Activated naive CD4-positive, alpha-beta T cell treated with anti-CD3 and anti-CD28 coated beads for 36 hours (primary cell): ENCODE results near the gene FAM78A. TPM values are rescaled to one million over a fixed set of nuclear protein-coding genes. Genes with fewer than 3 reads are reported as not detected.

Experiments
- CTCF ChIA-PET: fragments of 350-600 bp; sonication (Branson Sonifier 250); formaldehyde crosslinking; loops from one replicate; lab custom pipeline; 2021; ENCODE audit warnings: antibody characterized with exemption; lab: Charles Lee
- DNase-seq: peaks from one replicate; pipeline ENCODE4 v3.0.0-alpha.2; 2020
- H3K27ac Mint-ChIP-seq: one replicate; pipeline ENCODE4 v1.8.0; 2021; ENCODE audit warnings: mild to moderate bottlenecking, mixed read lengths
- H3K27me3 Mint-ChIP-seq: one replicate; pipeline ENCODE4 v1.8.0; 2021; ENCODE audit warnings: low read depth, mixed read lengths
- H3K36me3 Mint-ChIP-seq: one replicate; pipeline ENCODE4 v1.8.0; 2021; ENCODE audit warnings: low read depth, mixed read lengths
- H3K4me1 Mint-ChIP-seq: one replicate; pipeline ENCODE4 v1.8.0; 2021; ENCODE audit warnings: low read depth, mixed read lengths
- H3K4me3 Mint-ChIP-seq: one replicate; pipeline ENCODE4 v1.8.0; 2021; ENCODE audit warnings: mild to moderate bottlenecking, moderate library complexity, mixed read lengths
- H3K9me3 Mint-ChIP-seq: one replicate; pipeline ENCODE4 v1.8.0; 2021; ENCODE audit warnings: mixed read lengths
- intact Hi-C: fragments of 100-400 bp; cut with micrococcal nuclease; formaldehyde crosslinking; loops from one replicate; pipeline ENCODE4 v1.15.1; 2023
- total RNA-seq, 2 experiments: library from RNA; stranded (reverse); gene quantifications; one replicate each; pipeline ENCODE4 v1.2.3, GENCODE V29; 2021

Gene FAM78A
- total RNA-seq, 2 experiments from 2014 or later, result 24.1 to 24.7 TPM

- no peak for DNase-seq
- H3K27ac Mint-ChIP-seq, result no peak overlapping the region
- H3K4me3 Mint-ChIP-seq, result no peak overlapping the region
- CTCF ChIA-PET, result interaction anchor here (0.6 to 1.3 kb wide), 2 partner anchors 26 to 27 kb away, joined by 3 to 5 read pairs; no protein-coding TSS in a partner anchor
- intact Hi-C loops, result loop anchor here (1.0 to 5.0 kb wide), 3 partner anchors 32 to 71 kb away; partner anchors contain the start of gene FAM78A
- peaks cover 12% of the 10 kb centered on the region for H3K4me1 Mint-ChIP-seq
- no peaks in the 10 kb centered on the region for H3K36me3 Mint-ChIP-seq
- H3K27me3 Mint-ChIP-seq, result no peaks in the 10 kb centered on the region
- H3K9me3 Mint-ChIP-seq, result no peaks in the 10 kb centered on the region
Measured at GRCh38 chr9:131309530-131310276, 33.4 kb upstream of the FAM78A start.

GRCh38 chr9:131308906-131309529, 32.7 kb upstream of the FAM78A start:
- no peak for DNase-seq
- H3K36me3 Mint-ChIP-seq, result no peaks in the 10 kb centered on the region
- intact Hi-C loops, result no loop called here
- H3K4me1 Mint-ChIP-seq, result peaks cover 12% of the 10 kb centered on the region
- CTCF ChIA-PET, result interaction anchor here (0.6 kb wide), 1 partner anchor 26 kb away, joined by 3 read pairs; no protein-coding TSS in a partner anchor
- no peaks in the 10 kb centered on the region for H3K27me3 Mint-ChIP-seq
- H3K4me3 Mint-ChIP-seq, result no peak overlapping the region
- no peak overlapping the region for H3K27ac Mint-ChIP-seq
- no peaks in the 10 kb centered on the region for H3K9me3 Mint-ChIP-seq

GRCh38 chr9:131308452-131308851, 32.1 kb upstream of the FAM78A start:
- CTCF ChIA-PET, result no interaction called here
- Mint-ChIP-seq H3K4me3 (no peak overlapping the region), H3K36me3 (no peaks in the 10 kb centered on the region), H3K27ac (no peak overlapping the region), H3K9me3 (no peaks in the 10 kb centered on the region), H3K27me3 (no peaks in the 10 kb centered on the region), H3K4me1 (peaks cover 12% of the 10 kb centered on the region)
- intact Hi-C loops, result no loop called here
- DNase-seq, result no peak

GRCh38 chr9:131307974-131308373, 31.7 kb upstream of the FAM78A start:
- Mint-ChIP-seq H3K36me3 (no peaks in the 10 kb centered on the region), H3K4me1 (peaks cover 12% of the 10 kb centered on the region), H3K27me3 (no peaks in the 10 kb centered on the region), H3K4me3 (no peak overlapping the region), H3K27ac (no peak overlapping the region), H3K9me3 (no peaks in the 10 kb centered on the region)
- no peak for DNase-seq
- CTCF ChIA-PET, result no interaction called here
- intact Hi-C loops, result no loop called here

- no peaks in the 10 kb centered on the region for H3K27me3 Mint-ChIP-seq
- H3K4me1 Mint-ChIP-seq, result peaks cover 12% of the 10 kb centered on the region
- H3K27ac Mint-ChIP-seq, result no peak overlapping the region
- no peaks in the 10 kb centered on the region for H3K9me3 Mint-ChIP-seq
- CTCF ChIA-PET, result interaction anchor here (0.6 kb wide), 1 partner anchor 54 kb away, joined by 3 read pairs; no protein-coding TSS in a partner anchor
- H3K36me3 Mint-ChIP-seq, result no peaks in the 10 kb centered on the region
- intact Hi-C loops, result no loop called here
- DNase-seq, result no peak
- H3K4me3 Mint-ChIP-seq, result no peak overlapping the region
Measured at GRCh38 chr9:131306397-131307004, 30.2 kb upstream of the FAM78A start.

- H3K36me3 Mint-ChIP-seq, result no peaks in the 10 kb centered on the region
- no peak overlapping the region for H3K4me3 Mint-ChIP-seq
- no peaks in the 10 kb centered on the region for H3K27me3 Mint-ChIP-seq
- DNase-seq, result no peak
- intact Hi-C loops, result no loop called here
- no peak overlapping the region for H3K27ac Mint-ChIP-seq
- CTCF ChIA-PET, result no interaction called here
- no peaks in the 10 kb centered on the region for H3K9me3 Mint-ChIP-seq
- H3K4me1 Mint-ChIP-seq, result no peaks in the 10 kb centered on the region
Measured at GRCh38 chr9:131304676-131305355, 28.5 kb upstream of the FAM78A start.

- Mint-ChIP-seq H3K4me3 (no peak overlapping the region), H3K36me3 (no peaks in the 10 kb centered on the region), H3K27ac (no peak overlapping the region), H3K27me3 (no peaks in the 10 kb centered on the region), H3K4me1 (no peaks in the 10 kb centered on the region), H3K9me3 (no peaks in the 10 kb centered on the region)
- CTCF ChIA-PET, result interaction anchor here (0.6 to 0.7 kb wide), 2 partner anchors 19 to 532 kb away, joined by 3 to 4 read pairs; no protein-coding TSS in a partner anchor
- no peak for DNase-seq
- intact Hi-C loops, result no loop called here
Measured at GRCh38 chr9:131303381-131304321, 27.3 kb upstream of the FAM78A start.

- H3K4me3 Mint-ChIP-seq, result no peak overlapping the region
- H3K27me3 Mint-ChIP-seq, result no peaks in the 10 kb centered on the region
Measured at GRCh38 chr9:131302244-131303075, 26.1 kb upstream of the FAM78A start.

GRCh38 chr9:131300444-131300843, 24.1 kb upstream of the FAM78A start:
- H3K4me3 Mint-ChIP-seq, result no peak overlapping the region
- no peaks in the 10 kb centered on the region for H3K36me3 Mint-ChIP-seq
- H3K9me3 Mint-ChIP-seq, result no peaks in the 10 kb centered on the region
- intact Hi-C loops, result no loop called here
- H3K27ac Mint-ChIP-seq, result no peak overlapping the region
- no peaks in the 10 kb centered on the region for H3K27me3 Mint-ChIP-seq
- no peak for DNase-seq
- no peaks in the 10 kb centered on the region for H3K4me1 Mint-ChIP-seq
- CTCF ChIA-PET, result interaction anchor here (0.7 to 0.9 kb wide), 2 partner anchors 121 to 844 kb away, joined by 3 to 4 read pairs; no protein-coding TSS in a partner anchor

More at GRCh38 chr9:131302244-131303075, 26.1 kb upstream of the FAM78A start:
- H3K9me3 Mint-ChIP-seq, result no peaks in the 10 kb centered on the region
- H3K4me1 Mint-ChIP-seq, result no peaks in the 10 kb centered on the region
- no peak overlapping the region for H3K27ac Mint-ChIP-seq
- intact Hi-C loops, result no loop called here
- no peaks in the 10 kb centered on the region for H3K36me3 Mint-ChIP-seq
- CTCF ChIA-PET, result interaction anchor here (0.7 kb wide), 1 partner anchor 20 kb away, joined by 4 read pairs; no protein-coding TSS in a partner anchor
- DNase-seq, result no peak

GRCh38 chr9:131299961-131300347, 23.6 kb upstream of the FAM78A start:
- no peak overlapping the region for H3K4me3 Mint-ChIP-seq
- no peaks in the 10 kb centered on the region for H3K36me3 Mint-ChIP-seq
- no peak for DNase-seq
- H3K27ac Mint-ChIP-seq, result no peak overlapping the region
- CTCF ChIA-PET, result no interaction called here
- no peaks in the 10 kb centered on the region for H3K9me3 Mint-ChIP-seq
- H3K4me1 Mint-ChIP-seq, result no peaks in the 10 kb centered on the region
- H3K27me3 Mint-ChIP-seq, result no peaks in the 10 kb centered on the region
- intact Hi-C loops, result no loop called here
